IPS-NIHi7 (cell line): ENCODE measurements around the gene PFN1.
"Not testable (repeated sequence)": the region's sequence is repeated elsewhere in the genome, so short reads cannot be mapped to it uniquely, and the experiment has no call there.

Experiments
- DNase-seq: peaks from one replicate; pipeline ENCODE4 v3.0.0; 2012; ENCODE audit warnings: mixed read lengths; ENCODE audit errors: extremely low spot score

Gene PFN1

GRCh38 chr17:4921320-4921719 lies 27.0 kb downstream of the PFN1 start:
- no peak for DNase-seq

GRCh38 chr17:4920351-4921048 lies 27.8 kb downstream of the PFN1 start:
- DNase-seq = no peak

- DNase-seq = no peak
These were observed 28.8 kb downstream of the PFN1 start for GRCh38 chr17:4919511-4920047.

GRCh38 chr17:4914551-4914950 lies 33.8 kb downstream of the PFN1 start:
- DNase-seq = not testable (repeated sequence)

GRCh38 chr17:4913994-4914393 lies 34.3 kb downstream of the PFN1 start:
- DNase-seq = no peak

GRCh38 chr17:4908711-4909496 lies 39.4 kb downstream of the PFN1 start:
- DNase-seq = peak; percentile 92

- peak; percentile 25 for DNase-seq
These were observed 40.0 kb downstream of the PFN1 start for GRCh38 chr17:4908301-4908700.

- DNase-seq = not testable (repeated sequence)
These were observed 41.7 kb downstream of the PFN1 start for GRCh38 chr17:4906642-4907041.

GRCh38 chr17:4903051-4903818 lies 45.1 kb downstream of the PFN1 start, which contains the start of gene CHRNE:
Gene CHRNE, minus strand, starts transcription at chr17:4903098. Its CDS starts 35 bp downstream, at chr17:4903063.
- DNase-seq = peak; percentile 61

- no peak for DNase-seq
These were observed 45.8 kb downstream of the PFN1 start for GRCh38 chr17:4902540-4902939.

GRCh38 chr17:4901648-4902344 lies 46.5 kb downstream of the PFN1 start:
- DNase-seq = no peak

GRCh38 chr17:4901108-4901647 lies 47.2 kb downstream of the PFN1 start:
- no peak for DNase-seq

GRCh38 chr17:4900231-4901107 lies 47.9 kb downstream of the PFN1 start:
- peak; percentile 71 for DNase-seq

- DNase-seq = peak; percentile 89
These were observed 48.7 kb downstream of the PFN1 start, which contains the start of gene C17orf107 for GRCh38 chr17:4899341-4900230. Gene C17orf107, plus strand, starts transcription at chr17:4899536. Its CDS starts 227 bp downstream, at chr17:4899763.

GRCh38 chr17:4898927-4899326 lies 49.4 kb downstream of the PFN1 start:
- DNase-seq = no peak

GRCh38 chr17:4898351-4898750 lies 50.0 kb downstream of the PFN1 start:
- DNase-seq = no peak

GRCh38 chr17:4897785-4898184 lies 50.5 kb downstream of the PFN1 start:
- no peak for DNase-seq

GRCh38 chr17:4897198-4897687 lies 51.1 kb downstream of the PFN1 start:
- DNase-seq = no peak
